ENCODE measurements around the gene NTM.

Gene NTM

GRCh38 chr11:131850507-131850906 is 480.1 kb downstream of the NTM start:
- DNase-seq = no peak

DNA sequence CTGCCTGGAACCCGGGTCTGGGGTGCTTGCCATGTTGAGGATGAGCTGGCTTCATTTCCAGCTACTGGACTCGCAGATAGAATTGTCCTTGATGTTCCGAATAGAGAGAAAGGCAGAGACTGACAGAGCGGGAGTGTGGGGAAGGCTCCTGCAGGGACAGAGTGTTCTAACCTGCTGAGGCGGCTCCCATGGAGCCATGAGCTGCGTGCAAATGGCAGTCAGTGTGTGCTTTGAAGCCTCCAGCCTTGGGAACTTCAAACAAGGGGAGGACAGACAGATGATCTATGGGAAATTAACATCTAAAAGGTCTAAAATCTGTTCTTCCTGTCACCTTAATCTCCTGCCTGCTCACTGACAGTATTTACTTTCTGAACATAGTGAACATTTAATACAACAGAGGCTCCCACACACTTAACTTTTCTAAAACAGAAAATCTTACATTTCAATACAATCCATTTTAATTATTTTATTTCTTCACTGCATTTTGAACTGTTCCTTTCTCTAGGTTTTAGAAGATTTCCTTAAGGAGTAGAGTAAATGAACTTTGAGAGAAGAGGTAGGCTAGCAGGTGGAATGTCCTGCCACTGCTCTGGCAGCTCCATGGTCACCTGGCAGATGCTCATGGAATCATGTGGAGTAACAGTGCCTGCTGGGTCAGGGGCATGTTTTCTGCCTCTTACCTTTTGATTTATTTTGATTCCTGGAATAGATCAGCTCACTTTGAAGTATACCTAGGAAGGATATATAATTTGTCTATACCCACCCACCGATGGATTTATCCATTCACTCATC is 481.7 kb downstream of the NTM start:
- DNase-seq = no peak

- no peak for DNase-seq
Observed at GRCh38 chr11:131852757-131853156, 482.3 kb downstream of the NTM start.

DNA sequence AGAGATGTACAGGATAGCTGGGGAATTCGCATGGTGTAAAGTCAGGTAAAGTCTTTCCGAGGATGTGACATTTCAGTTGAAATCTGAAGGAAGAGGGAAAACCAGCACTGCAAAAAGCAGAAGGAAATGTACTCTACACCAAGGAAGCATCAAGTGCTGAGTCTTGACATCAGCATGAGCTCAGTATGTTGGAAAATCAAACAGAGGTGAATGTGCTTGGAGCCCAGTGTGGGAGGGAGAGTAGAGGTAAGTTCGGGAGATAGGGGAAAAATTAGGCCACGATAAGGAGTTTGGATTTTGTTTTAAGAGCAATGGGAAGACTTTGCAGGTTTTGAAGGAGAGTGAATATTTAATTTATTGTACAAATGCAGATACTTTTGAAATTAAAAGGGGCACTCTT is 484.0 kb downstream of the NTM start:
- DNase-seq = no peak

GRCh38 chr11:131855320-131855719 is 484.9 kb downstream of the NTM start:
- no peak for DNase-seq

DNA sequence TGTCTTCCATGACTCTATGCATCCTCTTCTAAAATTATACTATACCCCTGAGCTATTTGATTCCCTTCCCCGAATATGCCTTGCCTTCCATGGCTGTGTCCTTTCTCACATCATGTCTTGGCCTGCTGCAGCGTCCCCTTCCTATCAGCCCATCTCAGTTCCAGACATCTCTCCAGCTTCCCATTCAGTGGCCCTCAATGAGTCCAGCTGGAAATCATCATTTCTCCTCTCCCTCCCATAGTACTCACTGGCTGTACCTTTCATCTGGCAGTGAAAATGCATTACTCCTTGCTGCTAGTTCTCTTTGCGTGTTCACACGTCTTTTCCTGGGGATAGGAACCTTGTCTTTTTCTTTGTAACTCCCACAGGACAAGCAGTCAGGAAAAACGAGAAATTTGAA is 486.8 kb downstream of the NTM start:
- DNase-seq = no peak

GRCh38 chr11:131858505-131858904 is 488.1 kb downstream of the NTM start:
- DNase-seq = no peak

DNA sequence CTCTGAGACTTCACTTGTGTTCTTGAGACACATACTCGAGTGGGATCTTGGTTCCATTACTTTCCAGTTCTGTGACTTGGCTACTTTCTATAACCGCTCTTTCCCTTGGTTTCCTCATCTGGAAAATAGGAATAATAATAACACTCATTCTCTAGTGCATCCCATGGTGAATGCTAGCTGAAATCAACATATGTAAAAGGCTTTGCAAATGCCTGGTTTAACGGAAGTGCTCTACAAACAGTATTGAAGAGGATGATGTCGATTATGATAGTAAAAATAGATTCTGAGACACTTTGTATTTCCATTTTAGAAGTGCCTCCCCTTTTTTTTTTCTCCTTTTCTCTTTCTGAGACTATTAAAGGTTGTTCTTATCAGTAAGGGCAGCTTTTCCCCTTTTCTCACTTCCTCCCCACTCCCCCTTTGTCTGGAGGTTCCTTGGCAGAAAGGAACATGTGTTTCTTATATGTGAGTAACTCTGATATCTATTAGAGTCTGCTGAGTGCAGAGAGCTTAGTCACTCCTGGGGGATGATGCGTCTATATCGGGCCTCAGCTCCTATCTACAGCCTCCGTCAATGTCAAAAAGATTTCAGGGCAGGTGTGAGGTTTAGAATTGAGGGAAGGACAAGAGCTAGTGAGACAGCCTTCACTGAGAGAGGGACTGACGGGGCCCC is 489.3 kb downstream of the NTM start:
- DNase-seq = no peak

- DNase-seq = no peak
Observed at GRCh38 chr11:131864228-131864627, 493.8 kb downstream of the NTM start.

DNA sequence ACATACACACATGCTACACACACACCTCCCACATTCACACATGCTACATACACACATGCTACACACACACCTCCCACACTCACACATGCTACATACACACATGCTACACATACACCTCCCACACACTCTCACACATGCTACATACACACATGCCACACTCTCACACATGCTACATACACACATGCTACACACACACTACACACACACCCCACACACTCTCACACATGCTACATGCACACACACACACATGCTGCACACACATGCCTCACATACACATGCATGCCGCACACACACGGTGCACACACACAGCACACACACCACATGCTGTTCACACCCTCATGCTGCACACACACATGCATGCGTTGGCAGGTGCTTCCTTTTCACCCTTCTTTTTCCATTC is 495.4 kb downstream of the NTM start:
- no peak for DNase-seq

DNA sequence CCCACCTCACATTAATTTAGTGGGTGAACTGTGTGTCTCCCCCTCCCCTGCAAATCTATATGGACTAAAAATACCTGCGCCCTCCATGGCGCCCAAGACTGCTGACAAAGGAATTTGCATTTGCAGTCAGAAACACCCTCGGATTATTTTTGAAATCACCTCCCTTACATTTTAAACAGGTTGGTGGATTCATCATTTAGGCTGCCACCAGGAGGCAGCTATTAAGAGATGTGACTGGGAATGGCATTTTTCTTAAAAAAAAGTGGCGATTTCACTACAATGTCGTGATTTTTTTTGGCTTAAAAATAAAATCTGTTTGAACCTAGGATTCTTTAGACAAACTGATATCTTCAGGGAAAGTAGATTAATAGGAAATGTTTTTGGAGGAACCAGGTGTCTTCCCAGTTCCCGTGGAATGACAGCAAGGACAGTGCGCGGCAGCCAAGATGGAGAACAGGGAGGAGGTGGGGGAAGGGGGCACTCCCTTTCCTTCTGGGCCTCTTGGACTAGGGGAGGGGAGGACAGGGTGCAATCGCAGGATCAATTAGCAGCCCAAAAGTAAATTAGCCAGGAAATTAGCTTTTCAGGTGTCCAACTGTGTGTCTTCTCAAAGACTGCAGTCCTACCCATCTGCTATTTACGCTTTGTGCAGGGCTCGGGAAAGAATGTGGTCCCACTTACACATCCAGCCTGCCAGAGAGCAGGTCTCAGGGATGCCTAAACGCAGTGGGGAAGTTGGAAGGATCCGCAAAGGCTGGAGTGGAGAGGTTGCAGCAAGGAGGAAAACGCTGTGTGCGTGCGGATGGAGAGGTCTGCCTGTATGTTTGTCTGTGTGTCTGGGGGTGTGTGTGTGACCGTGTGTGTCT is 496.4 kb downstream of the NTM start:
- DNase-seq = no peak

DNA sequence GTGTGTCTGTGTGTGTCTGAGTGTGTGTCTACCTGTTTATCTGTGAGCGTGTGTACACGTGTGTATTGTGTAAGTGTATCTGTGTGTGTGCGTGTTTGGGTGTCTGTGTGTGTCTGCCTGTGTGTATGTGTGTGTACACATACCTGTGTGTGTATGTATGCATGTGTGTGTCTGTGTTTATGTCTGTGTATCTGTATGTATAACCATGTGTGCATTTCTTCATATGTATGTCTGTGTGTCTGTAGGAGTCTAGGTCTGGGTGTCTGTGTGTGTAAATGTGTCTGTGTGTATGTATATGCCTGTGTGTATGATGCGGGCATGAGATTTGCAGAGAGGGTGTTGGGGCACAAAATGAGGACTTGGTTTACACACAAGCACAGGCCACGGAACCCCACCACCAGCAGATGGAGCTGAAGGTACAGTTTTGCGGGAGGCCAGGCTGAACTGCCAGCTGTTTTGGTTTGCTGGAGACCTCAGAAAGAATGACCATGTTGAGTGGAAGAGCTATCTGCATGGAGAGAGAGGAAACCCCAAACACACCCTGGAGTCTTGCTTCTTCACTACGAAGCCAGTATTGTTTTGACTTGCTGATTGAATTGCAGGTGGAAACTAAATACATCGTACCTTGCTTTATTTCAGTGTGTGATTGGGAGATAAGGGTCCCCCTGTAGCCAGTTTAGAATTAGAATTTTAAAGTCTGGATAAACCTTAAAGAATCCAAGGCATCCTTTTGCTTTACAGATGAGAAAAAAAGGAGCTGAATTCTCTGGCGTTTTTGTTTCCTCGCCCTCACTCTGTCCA is 497.2 kb downstream of the NTM start:
- DNase-seq = peak; percentile 17

- no peak for DNase-seq
Observed at GRCh38 chr11:131868629-131869507, 498.5 kb downstream of the NTM start.

DNA sequence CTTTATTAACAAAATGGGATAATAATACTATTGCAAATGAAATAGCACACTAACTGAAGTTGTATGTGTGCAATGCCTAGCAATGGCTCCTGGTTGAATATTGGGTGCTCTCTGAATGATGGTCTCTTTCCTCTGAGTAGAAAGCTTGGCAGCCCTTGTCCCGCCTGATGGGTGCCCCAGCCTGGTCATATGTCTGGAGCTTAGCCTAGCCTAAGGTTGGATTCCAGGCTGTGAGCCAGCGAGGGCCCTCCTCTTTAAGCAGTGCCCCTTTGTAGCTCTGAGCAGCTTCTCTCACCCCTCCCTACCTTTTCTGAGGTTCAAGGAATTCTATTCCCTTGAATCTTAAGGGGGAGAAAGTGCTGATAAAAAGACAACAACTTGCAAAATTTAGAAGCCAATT is 499.9 kb downstream of the NTM start:
- no peak for DNase-seq

DNA sequence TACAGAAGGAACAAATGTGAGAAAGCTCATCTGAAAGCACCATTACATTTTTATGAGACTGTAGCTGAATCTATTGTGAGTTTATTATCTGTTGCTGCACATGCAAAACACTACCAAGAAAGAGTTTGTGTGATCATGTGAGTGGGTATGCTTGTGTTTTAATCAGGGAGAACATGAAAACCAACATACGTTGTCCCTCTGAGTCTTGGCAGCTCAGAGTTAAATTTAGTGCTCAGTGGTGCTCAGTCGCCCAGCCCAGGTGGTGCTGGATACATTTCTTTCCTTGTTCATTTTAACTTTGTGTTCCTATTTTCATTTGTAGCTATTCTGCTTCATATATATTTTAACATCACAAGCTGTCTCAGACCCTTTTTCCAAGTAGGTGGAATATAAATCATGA is 500.6 kb downstream of the NTM start:
- no peak for DNase-seq

GRCh38 chr11:131874070-131874469 is 503.7 kb downstream of the NTM start:
- no peak for DNase-seq

DNA sequence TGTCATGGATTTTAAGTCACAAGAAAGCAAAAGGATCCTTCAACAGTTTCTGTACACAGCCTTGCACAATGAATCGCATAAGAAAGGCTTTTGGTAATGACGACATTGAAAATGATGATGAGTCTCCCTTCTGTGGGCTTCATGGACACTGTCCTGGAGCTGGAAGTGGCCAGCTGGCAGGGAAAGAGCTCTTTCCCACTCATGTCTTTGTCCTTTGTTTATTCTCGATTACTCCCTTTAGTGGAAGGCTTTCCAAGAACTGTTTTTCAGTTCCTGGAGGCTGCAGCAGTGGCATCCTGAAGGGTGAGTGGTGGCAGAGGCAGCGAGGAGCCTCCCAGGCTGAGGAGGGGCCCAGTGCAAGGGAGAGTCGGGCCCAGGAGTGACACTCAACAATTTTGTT is 505.2 kb downstream of the NTM start:
- no peak for DNase-seq

- no peak for DNase-seq
Observed at GRCh38 chr11:131877246-131877942, 507.0 kb downstream of the NTM start.

- no peak for DNase-seq
Observed at GRCh38 chr11:131880316-131880715, 509.9 kb downstream of the NTM start.

DNA sequence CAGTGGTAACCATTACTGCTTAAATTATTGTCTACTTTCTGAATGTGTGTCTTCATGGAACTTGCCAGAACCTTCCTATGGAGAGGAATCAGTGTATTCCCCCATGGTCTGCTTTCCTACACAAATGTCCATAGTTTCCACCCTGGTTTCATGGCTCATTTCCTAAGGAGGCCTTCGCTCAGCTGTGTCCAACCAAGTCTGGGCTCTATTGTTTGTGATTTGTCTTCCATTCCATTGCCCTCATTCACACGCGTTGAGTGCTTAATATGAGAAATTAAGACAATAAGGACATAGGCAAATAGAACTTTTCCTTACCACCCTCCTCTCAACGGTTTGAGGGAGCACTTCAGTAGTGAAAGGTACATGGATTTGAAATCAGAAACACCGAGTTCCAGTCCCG is 510.6 kb downstream of the NTM start:
- DNase-seq = no peak

DNA sequence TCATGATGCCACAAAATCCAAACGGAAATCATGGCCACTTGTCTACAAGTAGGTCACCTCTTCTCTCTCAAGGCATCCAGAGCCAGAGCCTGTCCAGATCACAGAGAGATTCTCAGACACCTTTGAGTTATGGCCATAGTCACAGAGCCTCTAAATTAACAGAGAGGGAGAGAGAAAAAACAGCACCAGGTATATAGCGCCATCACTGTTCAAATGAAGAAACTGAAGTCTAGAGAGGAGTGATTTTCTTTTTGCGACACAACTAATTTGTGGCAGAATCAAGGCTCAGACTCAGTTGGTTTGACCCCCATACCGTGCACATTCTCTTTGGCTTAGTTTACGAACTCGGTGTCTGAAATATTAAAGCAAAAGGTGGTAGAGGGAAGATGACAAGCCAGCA is 512.9 kb downstream of the NTM start:
- DNase-seq = no peak
